DMS153 (cell line): ENCODE measurements around the gene PAK1IP1.
"Not testable (repeated sequence)": the region's sequence is repeated elsewhere in the genome, so short reads cannot be mapped to it uniquely, and the experiment has no call there.

Source experiments
- DNase-seq: peaks from one replicate; lab custom pipeline; 2025; lab: John Stamatoyannopoulos, UW

The PAK1IP1 gene

GRCh38 chr6:10694302-10695085, at the start of gene PAK1IP1, which contains the start of gene C6orf52:
Gene PAK1IP1, plus strand, starts transcription at chr6:10694972. Its CDS starts 14 bp downstream, at chr6:10694986.
Gene C6orf52, minus strand, starts transcription at chr6:10694616. Its CDS starts 7,066 bp downstream, at chr6:10687550.
- DNase-seq, result peak; percentile 81

GRCh38 chr6:10655508-10656055, 39.2 kb upstream of the PAK1IP1 start:
- no peak for DNase-seq

DNA sequence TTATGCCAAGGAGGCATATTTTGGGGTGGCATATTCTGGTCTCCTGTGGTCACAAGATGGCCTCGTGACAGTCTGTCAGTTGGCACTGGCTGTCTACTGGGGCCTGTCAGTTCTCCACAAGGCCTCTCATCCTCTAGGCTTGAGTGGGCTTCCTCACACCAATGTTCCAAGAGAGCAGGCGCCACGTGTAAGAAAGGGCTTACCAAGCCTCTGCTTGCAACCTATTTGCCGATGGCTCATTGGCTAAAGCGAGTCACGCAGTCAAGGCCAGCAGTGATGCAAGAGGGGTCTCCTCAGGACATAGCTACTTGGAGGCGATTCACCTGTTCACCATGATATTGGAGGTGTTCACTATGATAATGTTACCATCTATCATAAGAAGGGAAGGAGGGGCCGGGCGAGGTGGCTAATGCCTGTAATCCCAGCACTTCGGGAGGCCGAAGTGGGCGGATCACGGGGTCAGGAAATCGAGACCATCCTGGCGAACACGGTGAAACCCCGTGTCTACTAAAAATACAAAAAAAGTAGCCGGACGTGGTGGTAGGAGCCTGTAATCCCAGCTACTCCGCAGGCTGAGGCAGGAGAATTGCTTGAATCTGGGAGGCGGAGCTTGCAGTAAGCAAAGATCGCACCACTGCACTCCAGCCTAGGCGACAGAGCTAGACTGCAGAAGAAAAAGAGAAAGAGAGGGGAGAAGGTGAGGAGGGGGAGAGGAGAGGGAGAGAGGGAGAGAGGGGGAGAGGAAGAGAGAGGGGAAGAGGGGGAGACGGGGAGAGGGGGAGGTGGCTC, 35.7 kb upstream of the PAK1IP1 start:
- DNase-seq, result no peak

DNA sequence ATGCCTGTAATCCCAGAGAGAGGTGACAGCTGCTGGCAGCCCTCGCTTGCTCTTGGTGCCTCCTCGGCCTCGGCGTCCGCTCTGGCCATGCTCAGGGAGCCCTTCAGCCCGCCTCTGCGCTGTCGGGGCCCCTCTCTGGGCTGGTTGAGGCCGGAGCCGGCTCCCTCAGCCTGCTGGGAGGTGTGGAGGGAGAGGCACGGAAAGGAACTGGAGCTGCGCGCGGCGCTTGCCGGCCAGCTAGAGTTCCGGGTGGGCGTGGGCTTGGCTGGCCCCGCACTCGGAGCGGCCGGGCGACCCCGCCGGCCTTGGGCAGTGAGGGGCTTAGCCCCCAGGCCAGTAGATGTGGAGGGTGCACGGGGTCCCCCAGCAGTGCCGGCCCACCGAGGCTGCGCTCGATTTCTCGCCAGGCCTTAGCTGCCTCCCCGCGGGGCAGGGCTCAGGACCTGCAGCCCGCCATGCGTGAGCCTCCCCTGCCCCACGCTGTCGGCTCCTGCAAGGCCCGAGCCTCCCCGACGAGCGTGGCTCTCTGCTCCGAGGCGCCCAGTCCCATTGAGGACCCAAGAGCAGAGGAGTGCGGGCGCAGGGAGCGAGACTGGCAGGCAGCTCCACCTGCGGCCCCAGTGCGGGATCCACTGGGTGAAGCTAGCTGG, 34.9 kb upstream of the PAK1IP1 start:
- DNase-seq, result peak; percentile 12

DNA sequence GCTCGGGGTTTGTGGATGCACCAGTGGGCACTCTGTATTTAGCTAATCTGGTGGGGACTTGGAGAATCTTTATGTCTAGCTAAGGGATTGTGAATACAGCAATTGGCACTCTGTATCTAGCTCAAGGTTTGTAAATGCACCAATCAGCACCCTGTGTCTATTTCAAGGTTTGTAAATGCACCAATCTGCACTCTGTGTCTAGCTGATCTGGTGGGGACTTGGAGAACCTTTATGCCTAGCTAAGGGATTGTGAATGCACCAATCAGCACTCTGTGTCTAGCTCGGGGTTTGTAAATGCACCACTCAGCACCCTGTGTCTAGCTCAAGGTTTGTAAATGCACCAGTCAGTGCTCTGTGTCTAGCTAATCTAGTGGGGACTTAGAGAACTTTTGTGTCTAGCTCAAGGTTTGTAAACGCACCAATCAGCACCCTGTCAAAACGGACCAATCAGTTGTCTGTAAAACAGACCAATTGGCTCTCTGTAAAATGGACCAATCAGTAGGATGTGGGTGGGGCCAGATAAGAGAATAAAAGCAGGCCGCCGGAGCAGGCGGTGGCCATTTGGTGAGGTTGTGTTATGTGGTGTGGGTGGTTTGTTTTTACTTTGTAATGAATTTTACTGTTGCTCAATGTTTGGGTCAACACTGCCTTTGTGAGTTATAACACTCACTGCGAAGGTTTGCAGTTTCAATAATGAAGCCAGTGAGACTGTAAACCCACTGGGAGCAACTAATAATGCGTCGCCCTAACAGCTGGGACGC, 34.2 kb upstream of the PAK1IP1 start:
- not testable (repeated sequence) for DNase-seq

DNA sequence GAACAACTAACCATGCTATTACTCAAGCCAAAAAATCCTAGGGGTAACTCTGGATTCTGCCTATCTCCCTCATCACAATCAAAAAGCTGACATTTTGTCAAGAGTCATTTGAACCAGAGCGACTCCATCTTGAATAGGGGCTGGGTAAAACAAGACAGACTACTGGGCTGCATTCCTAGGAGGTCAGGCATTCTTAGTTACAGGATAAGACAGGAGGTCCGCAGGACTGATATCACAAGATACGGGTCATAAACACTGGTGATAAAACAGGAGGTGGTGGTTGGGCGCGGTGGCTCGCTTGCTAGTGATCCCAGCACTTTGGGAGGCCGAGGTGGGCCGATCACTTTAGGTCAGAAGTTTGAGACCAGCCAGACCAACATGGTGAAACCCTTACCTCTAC, 32.6 kb upstream of the PAK1IP1 start:
- no peak for DNase-seq

- no peak for DNase-seq
These were observed 32.0 kb upstream of the PAK1IP1 start for GRCh38 chr6:10662742-10663141.

DNA sequence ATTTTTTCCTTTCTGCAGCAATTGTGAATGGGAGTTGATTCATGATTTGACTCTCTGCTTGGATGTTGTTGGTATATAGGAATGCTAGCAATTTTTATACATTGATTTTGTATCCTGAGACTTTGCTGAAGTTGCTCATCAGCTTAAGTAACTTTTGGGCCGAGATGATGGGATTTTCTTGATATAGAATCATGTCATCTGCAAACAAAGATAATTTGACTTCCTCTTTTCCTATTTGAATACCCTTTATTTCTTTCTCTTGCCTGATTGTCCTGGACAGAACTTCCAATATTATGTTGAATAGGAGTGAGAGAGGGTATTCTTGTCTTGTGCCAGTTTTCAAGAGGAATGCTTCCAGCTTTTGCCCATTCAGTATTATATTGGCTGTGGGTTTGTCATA, 29.2 kb upstream of the PAK1IP1 start:
- DNase-seq, result not testable (repeated sequence)

DNA sequence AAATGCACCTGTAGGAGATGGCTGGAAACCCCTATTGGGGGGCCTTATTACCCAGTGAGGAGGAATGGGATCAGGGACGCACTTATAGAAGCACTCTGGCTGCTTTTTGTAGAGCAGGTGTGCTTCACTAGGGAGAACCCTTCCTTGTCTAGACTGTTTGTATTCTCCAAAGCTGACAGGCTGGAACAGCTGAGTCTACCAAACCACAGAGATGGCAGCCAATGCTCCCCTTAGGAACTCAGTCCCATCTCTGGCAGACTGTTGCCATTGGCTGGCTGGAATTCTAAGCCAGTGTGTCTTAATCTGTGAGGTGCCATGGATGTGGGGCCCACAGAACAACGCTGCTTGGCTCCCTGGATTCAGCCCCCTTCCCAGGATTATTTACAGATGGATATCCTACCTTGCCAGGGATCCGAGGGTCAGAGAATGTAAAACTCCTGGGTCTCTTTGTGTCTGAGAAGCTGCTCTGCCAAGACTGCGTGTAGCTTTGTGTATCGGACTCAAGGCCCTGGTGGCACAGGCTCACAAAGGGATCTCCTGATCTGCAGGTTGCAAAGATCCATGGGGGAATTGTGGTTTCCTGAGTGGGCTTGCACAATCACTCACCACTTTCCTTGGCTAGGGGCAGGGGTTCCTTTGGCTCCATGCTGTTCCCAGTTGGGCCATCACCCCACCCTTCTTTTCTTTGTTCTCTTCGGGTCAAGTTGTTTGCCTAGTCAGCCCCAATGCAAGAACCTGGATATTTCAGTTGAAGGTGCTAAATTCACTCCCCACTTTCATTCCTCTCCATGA, 26.4 kb upstream of the PAK1IP1 start:
- no peak for DNase-seq

DNA sequence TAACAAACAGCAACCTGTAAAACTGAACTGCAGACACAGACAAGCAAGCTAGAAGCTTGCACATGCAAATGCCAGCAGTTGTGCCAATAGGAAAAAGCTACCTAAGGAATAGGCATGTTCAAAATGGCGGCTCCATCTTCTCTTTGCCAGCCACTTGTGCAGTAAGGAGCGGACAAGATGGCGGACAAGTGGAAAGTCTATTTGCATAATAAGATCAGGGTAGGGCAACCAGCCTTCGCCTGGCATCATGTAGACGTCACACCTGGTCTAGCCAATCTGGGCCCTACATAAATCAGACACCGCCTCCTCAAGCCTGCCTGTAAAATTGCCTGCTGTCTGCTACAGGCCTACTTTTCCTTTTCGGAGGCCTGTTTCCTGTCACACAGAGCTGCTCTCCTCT, 18.4 kb upstream of the PAK1IP1 start:
- DNase-seq, result no peak

DNA sequence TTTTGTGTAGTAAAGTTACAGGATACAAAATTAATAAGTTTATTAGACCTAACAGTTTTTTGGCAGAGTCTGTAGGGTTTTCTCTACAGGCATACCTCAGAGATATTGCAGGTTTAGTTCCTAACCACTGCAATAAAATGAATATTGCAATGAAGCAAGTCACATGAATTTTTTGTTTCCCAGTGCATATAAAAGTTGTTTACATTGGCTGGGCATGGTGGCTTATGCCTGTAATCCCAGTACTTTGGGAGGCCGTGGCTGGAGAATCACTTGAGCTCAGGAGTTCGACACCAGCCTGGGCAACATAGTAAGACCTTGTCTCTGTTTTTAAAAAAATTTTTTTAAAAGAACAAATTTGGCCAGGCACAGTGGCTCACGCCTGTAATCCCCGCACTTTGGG, 16.3 kb upstream of the PAK1IP1 start:
- DNase-seq, result no peak

DNA sequence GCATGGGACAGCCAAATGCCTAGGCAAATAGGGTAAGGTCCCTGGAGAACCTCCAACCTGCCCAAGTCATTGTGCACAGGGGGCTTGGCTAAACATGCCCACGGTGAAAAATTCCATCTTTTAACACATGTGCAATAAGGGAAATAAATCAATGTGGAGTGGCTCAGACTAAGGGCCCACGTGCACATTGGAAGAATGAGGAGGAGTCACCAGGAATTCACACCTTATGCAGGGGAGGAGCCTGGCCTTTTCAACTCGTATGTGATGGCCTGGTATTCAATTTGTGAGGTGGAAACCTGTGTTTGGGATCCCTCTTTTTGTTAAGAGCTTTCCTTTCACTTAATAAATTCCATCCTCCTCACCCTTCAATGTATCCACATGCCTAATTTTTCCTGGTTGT, 13.0 kb upstream of the PAK1IP1 start:
- no peak for DNase-seq

- no peak for DNase-seq
These were observed 12.3 kb upstream of the PAK1IP1 start for GRCh38 chr6:10682355-10682988.

DNA sequence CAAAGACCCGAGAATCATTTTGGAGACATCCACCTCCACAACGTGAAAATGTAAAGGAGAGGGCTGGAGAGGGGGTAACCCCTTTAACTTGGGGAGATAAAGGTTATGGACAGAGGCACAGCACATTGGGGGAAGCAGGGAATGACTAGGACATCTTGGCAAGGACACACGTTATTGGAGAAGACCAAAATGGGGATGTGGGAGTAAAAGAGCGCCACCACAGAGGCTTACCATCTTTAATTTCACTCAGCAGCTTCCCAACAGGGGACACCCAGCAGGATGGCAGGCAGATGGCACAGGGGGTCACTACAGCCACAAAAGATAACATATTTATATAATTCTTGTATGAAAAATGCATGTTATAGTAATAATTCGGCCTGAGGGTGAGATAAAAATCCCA, 10.2 kb upstream of the PAK1IP1 start:
- DNase-seq, result no peak

DNA sequence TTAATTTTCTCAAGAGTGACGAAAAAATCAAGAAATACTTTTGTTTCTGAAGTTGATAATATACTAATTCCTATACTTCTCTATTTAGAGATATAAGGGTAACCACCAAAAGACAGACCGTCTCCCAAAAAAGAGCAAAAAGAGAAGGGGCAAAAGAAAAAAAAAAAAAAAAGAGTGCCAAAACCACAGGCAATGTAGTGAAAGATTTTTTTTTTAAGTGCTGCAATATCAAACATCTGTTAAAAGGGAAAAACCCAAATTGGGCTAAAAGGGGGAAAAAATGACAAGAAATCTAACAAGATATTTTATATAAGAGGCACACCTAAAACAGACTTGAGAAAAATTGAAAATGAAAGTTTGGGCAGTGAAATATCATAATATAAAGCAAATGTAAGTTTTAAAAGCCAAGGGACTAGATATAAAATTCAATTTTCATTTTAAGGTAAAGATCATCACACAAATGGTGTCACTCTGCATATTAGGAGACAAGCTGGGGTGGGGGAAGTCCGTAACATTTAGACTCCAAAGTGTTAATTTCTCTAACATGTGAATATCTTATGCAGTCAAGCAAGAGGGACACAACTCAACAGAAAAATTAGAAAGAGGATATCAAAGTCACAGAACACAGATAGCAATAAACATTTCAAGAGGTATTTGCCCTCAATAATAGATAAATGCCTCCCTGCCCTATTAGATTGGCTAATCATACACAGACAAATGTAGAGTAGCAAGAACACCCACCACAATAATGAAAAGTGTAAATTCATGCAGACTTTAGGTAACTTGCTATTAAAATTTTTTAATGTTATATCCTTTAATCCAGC, 9.5 kb upstream of the PAK1IP1 start:
- no peak for DNase-seq

- no peak for DNase-seq
These were observed 7.9 kb upstream of the PAK1IP1 start for GRCh38 chr6:10686901-10687300.

DNA sequence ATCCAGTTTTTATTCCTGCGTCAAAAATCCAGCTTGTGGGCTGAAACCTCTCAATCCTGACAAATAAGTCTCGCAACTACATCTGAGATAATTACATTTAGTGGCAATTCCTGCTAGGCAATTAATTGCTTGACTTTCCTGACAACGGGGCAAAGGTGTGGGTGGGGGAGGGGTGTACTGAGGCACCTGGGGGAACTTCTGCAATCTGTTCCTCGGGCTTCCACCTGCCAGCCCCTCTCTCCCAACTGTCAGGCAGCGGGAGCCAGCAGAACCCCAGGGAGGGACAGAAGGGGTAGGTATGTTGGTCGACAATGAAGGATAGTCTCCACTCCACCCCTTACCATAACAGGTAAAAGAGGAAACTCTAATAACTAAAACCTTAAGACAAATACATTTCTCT, 7.2 kb upstream of the PAK1IP1 start:
- no peak for DNase-seq

- peak; percentile 71 for DNase-seq
These were observed 3.9 kb upstream of the PAK1IP1 start for GRCh38 chr6:10690651-10691445.
